ENCODE data around the gene C10orf95.

C10orf95 gene

DNA sequence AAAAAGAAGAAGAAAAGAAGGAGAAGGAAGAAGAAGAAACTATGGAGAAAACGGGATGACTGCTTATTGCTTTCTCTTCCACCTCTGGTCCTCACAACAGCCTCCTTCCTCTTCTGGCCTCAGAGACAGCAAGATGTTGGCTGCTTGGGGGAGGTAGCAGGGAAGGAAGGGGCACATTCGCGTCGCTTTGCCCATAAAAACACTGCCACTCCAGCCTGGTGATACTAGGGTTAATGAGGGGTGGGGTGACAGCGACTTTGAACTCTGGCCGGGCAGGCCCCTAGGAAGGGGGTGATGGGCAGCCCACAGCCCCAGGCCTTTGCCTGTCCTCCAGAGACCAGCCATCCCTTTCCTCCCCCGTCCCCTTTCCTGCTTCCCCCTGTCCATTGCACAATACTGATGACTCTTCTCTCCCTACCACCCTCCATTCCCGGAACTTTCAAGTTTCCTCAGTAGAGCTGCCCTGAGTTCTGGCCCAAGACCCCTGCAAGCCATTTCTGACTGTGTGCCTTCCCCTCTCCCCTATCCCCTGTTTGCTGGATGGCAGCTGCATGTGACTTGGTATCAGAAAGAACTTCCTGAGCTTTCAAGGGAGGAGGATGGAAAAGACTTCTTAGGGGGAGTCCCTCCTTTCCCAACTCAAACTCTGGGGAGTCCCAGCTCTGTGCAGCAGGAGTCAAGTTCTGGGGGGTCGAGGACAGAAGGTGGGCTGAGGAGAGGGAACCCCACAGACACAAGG, 16.8 kb downstream of the C10orf95 start:
- no peak for DNase-seq (ENCODE audit: low read depth in 2 of 2)

DNA sequence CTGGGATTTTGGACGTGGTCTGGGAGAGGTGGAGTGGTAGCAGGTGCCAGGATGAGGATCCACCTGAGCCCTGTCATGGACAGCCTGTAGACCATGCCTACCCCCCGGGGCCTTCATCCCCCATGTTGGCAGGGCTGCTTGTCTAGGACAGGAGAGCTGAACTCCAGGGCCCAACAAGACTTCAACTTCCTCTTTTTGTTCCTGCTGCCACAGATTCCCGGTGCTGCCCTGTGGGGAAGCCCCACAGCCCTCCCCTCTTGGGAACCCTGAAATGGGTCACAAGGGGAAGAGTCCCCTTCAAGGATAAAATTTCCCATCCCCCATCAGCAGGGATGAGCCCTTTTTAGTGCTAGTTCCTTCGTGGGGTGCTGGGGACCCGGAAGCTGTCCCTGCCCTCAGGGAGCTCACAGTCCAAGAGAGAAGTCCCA, 17.7 kb downstream of the C10orf95 start:
- DNase-seq (ENCODE audit: low read depth in 2 of 2) = no peak

DNA sequence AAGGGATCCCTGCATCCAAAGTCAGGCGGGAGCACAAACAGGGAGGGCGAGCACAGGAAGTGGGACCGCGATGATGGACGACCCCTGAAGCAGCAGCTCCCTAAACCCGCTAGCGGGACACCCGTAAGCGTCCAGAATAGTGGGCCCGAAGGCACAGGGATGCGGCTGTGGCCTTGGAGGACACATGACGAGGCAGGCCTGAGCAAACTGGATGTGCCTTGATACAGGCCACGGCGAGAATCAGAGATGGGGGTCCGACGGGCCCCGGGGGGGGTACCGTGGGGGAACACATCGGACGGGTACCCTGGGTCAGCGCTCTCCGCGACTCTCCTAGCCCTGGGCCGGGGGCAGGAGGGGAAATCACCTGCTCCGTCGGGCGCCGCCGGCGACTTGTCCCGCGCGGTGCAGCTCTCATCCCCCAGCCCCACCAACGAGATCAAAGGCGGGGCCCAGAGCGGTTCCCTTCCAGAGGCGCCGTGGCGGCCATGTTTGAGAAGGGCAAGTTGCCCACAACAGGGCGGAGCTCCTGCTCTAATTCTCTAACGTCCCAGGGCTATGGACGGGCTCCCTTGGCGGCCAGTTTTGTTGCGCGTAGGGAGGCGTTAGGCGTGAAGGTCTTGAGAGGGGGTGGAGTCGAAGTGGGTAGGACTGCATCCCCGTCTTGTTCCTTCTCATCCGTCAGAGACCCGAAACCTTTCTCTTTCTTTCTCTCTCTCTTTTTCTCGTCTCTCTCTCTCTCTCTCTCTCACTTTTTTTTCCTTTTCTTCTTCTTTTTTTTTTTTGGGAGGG, 19.0 kb downstream of the C10orf95 start, which contains the start of gene CUEDC2:
Gene CUEDC2, minus strand, starts transcription at position 413 of the 789 bp plus-strand sequence. CDS start 7,386 bp downstream, outside the sequence.
- peak; percentile 94 to 98 for DNase-seq (ENCODE audit: low read depth in 2 of 2)

DNA sequence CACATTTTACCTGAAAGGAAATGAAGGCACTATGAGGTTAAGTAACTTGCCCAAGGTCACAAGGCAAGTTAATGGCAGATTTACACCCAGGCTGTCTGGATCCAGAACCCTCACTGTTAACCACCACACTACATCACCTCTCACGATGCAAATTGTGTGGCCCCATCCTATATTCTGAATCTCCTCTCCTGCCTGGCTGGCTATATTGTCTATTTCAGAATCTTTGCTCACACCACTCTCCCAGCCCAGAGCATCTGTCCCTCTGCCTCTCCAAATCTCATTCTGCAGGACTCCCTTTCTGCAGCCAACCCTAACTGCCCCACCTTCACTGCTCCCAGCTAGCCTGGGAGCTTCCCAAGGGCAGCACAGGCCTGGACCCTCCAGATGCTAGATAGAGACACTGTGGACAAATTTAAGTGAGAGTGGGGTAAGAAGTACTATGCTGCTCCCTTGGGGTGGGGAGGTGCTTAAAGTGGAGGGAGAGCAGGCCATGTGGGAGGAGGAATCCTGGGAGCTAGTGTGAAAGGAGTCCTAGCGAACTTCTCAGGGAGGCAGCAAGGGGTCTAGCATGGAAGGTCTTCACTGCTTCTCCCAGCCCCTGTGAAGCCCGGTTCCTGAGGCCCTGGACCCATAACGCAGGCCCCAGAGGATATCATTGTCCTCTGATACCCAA, 19.8 kb downstream of the C10orf95 start:
- no peak for DNase-seq (ENCODE audit: low read depth in 2 of 2)

DNA sequence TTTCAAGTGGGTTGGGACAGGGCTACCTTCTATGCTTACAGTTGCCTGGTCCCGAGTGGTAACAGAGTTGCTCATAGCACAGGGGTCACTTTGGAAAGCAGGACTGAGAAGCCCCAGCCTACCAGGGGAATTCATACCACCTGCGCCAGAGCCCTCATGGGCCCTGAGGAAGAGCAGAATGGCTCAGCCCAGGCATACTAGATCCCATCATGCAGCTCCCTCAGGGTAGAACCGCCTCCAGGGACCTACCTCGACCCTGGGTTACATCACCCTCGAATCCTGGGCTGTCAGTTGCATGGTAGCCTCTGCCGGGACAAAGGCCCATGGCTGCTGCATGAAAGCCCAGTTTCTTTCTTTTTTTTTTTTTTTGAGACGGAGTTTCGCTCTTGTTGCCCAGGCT, 21.9 kb downstream of the C10orf95 start:
- DNase-seq (ENCODE audit: low read depth in 2 of 2) = no peak

DNA sequence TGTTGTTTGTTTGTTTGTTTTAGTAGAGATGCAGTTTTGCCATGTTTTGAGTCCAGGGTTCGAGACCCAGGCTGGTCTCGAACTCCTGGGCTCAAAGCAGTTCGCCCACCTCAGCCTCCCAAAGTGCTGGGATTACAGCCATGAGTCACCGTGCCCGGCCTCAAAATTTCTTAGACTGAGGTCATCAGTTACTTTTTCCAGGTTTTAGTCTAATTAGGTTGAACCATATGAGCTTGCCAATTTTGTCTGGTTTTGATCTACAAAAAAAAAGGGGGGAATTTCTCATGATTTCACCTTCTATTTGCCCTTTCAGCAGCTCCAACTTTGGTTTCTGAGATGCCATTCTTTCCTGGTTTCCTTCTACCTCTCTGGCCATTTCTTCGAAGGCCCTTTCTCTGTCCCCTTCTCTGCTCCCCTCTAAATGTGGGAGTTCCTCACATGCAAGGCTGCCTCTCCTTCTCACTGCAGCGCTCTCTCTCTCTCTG, 24.5 kb downstream of the C10orf95 start:
- DNase-seq (ENCODE audit: low read depth in 2 of 2) = no peak

DNA sequence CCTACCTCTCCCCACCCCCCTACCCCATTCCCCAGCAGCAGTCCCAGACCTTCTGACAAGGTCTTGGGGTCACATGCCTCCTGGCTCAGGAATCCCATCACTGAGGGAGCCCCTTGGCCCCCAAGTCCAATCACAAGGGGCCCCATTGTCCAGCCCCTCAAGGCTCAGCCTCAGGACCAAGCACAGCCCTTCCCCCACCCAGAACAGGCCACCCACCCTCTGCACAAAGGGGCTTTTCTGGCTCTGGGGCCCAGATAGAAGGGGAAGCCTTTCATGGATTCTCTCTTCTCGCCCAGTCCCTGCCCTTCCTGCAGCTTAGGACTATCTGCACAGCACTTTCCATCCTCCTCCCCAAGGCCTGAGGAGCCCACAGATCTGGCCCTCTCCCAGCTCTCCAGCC, 25.9 kb downstream of the C10orf95 start:
- no peak for DNase-seq (ENCODE audit: low read depth in 2 of 2)

DNA sequence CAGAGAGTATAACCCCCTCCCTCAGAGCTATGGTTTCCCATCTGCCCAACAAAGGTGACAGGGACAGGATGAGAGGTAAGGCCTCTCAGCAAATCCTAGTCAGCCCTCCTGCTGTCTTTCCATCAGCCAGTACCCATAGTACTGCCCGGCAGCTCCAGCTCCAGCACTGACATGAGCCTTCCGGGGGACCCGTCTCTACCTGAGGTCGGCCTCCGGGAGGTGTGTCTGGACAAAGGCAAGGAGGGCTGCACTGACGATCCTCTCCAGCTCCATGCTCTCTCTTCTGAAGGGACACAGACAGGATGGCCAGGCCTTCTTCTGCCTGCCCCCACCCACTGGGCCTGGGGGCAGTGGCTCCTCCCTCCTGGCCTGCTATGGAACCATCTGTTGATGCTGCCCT, 26.4 kb downstream of the C10orf95 start:
- DNase-seq (ENCODE audit: low read depth in 2 of 2) = no peak

DNA sequence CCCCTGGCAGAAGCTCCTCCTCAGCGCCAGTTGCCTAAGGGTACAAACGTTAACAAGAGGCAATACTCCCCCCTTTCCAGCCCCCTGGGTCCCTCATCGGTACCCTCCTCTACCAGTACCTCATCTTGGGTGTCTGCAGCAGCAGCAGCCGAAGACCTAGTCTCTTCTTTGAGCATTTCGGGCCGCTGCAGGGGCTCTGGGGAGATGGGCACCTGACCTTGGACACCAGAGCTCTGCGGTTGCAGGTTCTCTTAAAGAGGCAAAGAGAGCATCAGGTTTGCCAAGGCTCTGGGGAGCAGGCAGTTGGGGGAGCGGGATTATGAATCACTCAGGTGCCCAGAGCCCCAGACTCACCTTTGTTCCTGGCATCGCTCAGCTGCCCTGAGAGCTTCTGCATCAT, 27.2 kb downstream of the C10orf95 start:
- DNase-seq (ENCODE audit: low read depth in 2 of 2) = no peak

DNA sequence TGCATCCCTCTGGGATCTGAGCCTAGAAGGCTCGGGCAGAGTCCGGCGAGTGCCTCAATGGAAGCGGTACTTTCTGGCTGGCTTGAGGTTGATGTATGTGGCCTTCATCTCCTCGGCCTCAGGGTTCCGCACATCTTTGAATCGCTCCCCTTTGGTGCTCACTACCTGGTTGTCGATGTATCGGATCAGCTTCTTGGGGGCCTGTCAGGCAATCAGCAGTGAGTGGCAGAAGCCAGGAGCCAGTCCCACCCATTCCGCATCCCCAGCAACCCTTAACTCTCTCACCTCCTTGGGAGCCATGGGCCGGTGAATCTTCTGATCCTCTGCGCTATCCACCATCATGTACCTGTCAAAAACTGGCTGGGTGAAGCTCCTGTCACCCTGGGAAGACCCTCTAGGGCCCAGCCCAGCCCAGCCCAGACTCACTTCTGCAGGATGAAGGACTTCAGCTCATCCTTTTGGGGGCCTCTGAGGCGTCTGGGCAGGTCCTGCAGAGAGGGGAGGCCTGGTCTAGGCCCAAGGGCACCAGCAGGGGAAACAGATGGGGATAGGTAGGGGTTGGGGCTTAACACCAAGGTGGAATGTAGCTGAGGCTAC, 27.9 kb downstream of the C10orf95 start:
- DNase-seq (ENCODE audit: low read depth in 2 of 2) = no peak

DNA sequence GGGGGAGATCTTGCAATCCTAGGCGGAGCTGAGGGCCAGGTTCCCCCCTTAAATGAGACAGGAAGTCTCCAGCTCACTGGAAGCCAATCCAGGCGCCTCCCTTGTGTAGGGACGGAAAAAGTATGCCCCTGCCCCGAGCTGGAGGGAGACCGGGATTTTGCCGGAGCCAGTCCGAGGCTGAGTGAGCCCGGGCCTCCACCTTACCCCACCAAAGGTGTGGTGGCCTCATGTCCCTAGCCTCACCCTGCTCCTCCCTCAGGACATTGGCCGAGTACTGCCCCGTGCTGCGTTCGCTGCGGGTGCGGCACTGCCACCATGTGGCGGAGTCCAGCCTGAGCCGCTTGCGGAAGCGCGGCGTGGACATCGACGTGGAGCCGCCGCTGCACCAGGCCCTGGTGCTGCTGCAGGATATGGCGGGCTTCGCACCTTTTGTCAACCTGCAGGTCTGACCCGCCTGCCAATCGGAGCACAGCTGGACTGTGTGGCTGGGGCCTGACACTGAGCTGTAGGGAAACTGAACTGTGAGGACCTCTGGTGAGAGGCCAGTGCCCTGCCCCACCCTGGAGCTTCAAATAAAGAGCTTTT, 28.7 kb downstream of the C10orf95 start:
- no peak for DNase-seq (ENCODE audit: low read depth in 2 of 2)

DNA sequence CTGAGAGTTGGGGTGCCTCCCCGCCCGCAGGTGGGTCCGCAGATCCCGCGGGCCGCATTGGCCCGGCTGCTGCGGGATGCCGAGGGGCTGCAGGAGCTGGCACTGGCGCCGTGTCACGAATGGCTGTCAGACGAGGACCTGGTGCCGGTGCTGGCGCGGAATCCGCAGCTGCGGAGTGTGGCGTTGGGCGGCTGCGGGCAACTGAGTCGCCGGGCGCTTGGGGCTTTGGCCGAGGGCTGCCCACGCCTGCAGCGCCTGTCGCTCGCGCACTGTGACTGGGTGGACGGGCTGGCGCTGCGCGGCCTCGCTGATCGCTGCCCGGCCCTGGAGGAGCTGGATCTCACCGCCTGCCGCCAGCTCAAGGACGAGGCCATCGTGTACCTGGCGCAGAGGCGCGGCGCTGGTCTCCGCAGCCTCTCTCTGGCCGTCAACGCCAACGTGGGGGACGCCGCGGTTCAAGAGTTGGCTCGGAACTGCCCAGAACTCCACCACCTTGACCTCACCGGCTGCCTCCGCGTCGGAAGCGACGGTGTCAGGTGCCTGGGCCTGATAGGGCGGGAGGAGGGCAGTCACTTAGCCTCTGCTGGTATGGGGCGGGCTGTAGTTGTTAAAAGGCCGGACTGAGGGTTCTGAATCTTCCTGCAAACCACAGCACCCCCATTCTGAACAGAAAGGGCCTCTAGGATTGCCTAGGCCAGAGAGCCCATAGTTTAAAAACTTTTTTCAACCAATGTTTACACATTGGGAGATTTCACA, 29.4 kb downstream of the C10orf95 start:
- no peak for DNase-seq (ENCODE audit: low read depth in 2 of 2)

DNA sequence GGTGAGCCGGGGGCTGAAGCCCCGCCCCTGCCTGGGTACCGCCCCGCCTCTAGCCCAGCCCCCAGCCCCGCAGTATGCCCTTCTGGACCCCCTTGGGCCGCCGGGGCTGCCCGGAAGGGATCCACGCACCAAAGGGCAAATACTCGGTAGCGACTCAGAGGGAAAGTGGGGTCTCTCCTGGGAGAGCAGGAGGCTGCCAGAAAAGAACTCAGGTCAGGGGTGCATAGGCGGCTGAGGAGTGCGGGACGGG, 29.9 kb downstream of the C10orf95 start:
- DNase-seq (ENCODE audit: low read depth in 2 of 2) = no peak

DNA sequence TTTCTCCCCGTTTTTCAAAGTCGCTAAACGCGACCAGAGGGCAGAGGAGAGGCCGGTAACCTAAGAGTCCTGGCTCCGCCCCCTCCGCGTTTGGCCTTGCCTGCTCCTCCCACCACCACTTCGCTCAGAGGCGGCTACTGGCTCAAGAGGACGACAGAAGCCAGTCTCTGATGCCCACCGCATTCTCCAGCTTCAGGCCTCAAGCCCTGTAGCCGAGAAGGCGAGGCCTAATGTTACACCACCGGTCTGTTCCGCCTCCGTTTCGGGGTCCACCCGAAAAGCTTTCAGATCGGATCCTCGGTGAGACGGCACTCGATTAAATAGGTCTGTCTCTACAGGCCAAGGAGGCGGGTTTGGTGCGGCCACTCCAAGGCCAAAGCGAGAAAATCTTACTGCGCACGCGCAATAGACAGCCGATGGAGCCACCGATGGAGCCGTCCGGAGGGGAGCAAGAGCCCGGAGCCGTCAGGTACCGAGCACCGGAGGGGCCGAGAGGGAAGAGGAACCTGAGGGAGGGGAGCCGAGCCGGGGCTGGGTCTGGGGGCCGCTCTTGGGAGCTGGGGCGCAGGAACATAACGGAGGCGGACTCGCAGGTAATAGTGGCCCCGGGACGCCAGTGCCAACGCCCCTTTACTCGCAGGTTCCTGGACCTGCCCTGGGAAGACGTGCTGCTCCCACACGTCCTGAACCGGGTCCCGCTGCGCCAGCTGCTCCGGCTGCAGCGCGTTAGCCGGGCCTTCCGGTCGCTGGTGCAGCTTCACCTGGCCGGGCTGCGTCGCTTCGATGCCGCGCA, 30.4 kb downstream of the C10orf95 start, which contains the start of gene FBXL15:
Gene FBXL15, plus strand, starts transcription at position 123 of the 793 bp plus-strand sequence. Its CDS starts 294 bp downstream, at position 417.
- peak; percentile 94 to 95 for DNase-seq (ENCODE audit: low read depth in 2 of 2)

DNA sequence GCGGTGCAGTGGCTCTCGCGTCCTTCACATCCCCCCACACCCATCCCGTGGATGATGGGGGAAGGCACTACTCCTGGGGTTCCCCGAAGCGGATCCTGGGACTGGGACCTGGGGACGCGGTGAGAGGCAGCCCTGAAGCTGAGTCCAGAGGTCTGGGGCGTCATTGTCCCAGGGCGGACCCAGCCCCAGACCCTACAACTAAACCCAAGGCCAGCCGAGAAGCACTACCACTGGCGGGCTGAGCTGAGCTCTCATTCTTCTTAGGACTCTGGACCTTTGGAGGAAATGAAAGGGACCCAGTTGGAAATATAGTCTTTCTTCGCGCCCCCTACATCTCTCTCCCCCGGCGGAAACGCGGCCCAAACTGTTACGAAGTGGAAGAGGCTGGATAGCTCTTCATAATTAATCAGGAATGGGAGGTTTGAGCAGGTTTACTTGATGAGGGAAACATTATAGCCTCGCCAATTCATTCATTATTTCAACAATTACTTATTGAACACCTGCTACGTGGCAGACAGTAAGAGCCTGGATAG, 31.1 kb downstream of the C10orf95 start:
- DNase-seq (ENCODE audit: low read depth in 2 of 2) = no peak

DNA sequence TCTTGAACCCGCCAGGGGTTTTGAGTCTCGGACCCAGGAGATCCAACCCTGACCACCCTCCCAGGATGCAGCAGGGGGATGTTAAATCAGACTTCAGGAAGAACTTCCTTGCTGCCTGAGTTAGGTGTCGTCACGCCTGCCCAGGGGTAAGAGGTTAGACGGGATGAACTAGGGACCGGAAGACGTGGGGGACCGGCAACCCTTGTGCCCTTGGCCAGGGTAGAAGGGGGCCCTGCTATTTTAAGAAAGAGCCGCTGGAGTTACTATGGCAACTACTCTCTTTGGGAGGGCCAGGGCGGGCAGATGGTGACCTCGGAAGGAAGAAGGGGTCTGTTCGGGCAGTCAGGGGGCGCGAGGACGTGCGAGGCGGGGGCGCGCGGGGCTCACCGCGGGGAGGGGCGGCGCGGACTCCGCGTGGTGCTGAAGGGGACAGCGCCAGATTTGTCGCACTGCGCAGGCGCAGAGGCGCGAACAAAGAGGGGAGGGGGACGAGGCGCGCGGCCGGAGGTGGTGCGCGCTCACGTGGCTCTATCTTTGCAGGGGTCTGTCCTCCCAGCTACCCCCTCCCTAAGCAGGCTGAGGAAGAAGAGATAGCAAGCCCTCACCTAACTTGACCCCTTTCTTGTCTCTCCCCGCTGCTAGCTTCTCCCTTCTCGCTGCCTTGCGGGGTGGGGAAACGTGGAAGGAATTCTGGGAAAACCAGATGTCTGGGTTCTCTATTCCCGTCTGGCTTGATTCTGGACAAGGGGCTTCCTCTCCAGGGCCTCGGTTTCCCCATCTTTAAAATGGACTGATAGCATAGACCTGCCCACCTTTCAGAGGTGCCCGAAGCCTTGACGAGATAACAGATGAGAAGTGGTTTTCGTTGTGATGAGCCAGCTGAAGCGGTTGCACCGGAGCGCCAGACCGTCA, 31.8 kb downstream of the C10orf95 start:
- peak in 1 of 2 donors; percentile 58 for DNase-seq (ENCODE audit: low read depth in 2 of 2)

DNA sequence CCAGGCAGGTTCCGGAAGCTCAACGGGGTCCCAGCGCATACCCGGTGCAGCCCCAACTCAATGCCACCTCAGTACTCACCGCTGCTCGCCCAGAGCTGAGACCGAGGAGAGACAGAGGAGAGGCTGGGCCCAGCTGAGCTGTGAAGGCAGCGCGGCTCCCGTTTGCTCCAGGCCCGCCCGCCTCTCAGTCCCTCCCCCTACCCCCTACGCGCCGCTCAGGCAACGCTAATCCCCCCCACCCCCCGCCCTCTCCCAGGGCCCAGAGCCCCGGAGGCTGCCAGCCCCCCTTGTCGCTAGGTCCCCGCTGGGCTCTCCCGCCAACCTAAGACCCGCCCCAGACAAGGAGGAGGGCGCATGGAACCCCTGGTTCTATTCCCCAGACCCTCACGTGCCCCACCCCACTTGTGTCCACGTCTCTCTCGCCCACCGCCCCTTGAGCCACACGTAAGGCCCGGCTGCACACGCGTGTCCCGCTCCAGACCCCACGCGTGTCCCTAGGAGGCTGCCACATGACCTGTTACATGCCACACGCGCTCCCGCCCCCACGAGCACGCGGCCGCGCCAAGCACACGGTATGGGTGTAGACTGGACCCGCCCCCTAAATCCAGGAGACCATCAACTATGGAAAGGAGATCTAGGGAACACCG, 32.6 kb downstream of the C10orf95 start, which contains the start of gene PSD:
Gene PSD, minus strand, starts transcription at position 164 of the 647 bp plus-strand sequence. CDS start 1,747 bp downstream, outside the sequence.
- DNase-seq (ENCODE audit: low read depth in 2 of 2) = no peak

DNA sequence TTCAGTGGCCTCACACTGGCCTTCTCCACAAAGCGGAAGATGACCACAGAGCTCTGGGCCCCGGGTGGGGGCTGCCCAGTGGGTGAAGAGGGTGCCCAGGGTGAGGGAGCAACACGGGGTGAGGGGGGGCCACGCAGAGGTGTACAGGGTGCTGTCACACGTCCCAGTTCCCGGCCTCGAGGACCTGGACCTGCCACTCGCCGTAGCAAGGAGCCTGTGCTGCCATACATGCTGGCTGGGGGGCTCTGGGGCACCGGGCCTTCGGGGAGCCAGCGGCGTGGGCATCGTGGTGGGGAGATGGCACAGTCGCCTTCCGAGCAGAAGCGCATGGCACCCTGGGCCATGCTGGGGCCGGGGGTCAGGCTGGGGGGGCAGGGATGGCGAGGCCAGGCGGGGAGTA, 34.6 kb downstream of the C10orf95 start:
- DNase-seq (ENCODE audit: low read depth in 2 of 2) = no peak
